HG03196 (cell line): ENCODE results near the gene SLC6A9.

Source experiments
- ATAC-seq: cut with Tn5 transposase; IDR thresholded peaks from one replicate; pipeline ENCODE4 v1.9.1; 2021; ENCODE audit not compliant: unreplicated experiment

Gene SLC6A9

DNA sequence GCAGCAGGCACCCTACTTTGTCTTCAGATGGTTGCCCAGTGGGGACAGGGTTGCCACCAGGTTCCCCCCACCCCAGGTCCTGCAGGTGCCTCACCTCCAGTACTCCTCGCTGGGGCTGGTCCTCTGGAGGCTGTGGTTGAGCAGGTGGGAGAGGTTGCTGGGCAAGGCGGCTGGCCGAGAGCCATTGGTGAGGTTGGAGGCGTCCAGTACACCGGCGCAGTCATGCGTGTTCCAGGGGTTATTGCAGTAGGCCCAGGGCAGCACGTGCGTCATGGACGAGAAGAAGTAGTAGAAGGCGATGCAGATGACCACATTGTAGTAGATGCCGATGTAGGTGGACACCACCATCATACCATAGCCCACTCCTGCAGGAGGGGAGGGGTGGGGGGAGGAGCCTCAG lies 23.0 kb downstream of the SLC6A9 start:
- no peak for ATAC-seq

DNA sequence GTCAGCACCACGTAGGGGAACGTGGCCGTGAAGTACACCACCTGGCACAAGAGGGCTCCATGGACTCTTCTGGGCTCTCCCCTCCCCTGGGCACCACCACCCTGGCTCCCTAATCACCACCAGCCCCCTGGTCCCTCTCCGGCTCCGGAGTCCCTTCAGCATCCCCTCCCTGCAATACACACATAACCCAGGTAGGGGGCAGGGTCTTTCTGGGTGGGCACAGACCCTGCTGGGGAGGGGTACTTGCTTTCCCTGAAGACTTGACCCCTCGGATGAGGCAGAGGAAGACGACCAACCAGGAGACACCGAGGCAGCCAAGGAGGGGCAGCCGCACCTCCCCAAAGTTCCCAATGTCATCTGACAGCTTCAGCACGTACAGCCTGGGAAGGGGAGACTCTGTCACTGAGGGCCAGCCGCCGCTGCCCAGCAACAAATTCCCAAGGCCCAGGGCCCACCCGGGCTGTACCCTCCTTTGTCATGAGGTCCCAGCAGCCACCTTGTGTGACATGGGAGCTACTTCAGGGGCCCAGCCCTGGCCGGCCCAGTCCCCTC lies 28.6 kb downstream of the SLC6A9 start:
- no peak for ATAC-seq

DNA sequence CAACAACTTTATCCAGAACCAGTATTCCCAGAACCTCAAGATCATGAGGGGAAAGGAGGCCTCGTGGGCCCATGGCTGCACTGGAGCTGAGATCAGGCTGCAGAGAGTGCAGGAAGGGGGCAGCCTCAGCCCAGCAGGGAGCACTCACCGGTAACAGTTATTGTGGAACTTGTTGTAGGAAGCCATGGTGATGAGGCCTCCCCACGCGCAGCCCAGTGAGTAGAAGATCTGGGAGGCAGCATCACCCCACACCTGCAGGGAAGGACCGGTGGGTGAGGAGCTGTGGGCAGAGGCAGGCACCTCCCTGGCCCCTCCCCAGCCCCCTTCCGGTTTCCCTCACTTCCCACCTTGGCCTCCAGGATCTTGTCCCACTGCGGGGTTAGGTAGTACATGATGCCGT lies 29.1 kb downstream of the SLC6A9 start:
- no peak for ATAC-seq

- ATAC-seq, result no peak
Observed at GRCh38 chr1:44000122-44000665, 31.1 kb downstream of the SLC6A9 start.

DNA sequence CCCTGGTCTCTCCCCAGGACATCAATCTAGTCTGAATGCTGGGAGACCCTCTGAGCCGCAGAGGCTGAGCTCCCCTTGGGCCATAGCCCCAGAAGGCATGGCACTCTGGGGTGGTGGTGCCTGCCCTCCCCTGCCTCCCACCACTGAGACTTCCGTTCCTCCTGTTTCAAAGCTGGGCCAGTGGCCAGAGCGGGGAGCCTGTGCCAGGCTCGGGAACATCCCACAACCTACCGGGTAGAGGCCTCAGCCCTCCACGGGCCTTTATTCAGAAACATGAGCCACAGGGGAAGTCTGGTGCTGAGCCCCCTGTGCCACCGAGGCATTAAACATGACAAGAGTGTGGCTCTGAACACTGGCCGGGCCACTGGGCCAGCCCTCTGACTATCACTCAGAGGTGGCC lies 31.8 kb downstream of the SLC6A9 start:
- ATAC-seq, result no peak

GRCh38 chr1:43998000-43998378 lies 33.3 kb downstream of the SLC6A9 start:
- no peak for ATAC-seq

DNA sequence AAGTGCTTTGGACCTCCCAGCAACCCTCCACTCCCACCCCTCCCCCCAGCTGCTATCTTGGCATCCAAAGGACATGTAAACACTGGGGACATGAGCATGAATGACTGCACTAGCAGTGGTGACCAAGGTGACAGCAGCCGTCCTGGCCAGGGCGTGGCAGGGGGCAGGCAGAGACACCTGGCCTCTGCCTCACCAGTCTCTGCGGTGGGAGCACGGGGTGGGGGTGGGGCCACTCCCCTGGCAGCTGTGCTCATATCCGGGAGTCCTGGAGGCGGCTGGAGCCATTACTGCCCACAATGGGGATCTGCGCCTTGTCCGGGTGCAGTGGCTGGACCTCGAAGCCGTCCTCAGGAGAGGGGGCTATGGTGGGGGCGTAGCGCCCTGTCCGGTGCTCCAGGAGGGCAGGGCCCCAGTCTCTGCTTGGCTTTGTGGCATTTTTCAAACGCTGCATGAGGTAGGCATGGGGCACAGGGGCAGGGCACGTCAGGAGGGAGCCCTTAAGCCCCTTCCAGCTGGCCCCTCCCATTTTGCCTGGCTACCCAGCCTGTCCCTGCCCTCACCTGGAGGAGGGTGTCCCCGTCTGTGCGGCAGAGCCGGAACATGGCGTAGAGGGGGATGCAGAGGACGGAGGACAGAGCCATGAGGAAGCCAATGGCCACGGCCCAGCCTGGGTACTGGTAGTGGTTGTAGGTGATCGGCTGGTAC lies 33.8 kb downstream of the SLC6A9 start:
- ATAC-seq, result no peak

DNA sequence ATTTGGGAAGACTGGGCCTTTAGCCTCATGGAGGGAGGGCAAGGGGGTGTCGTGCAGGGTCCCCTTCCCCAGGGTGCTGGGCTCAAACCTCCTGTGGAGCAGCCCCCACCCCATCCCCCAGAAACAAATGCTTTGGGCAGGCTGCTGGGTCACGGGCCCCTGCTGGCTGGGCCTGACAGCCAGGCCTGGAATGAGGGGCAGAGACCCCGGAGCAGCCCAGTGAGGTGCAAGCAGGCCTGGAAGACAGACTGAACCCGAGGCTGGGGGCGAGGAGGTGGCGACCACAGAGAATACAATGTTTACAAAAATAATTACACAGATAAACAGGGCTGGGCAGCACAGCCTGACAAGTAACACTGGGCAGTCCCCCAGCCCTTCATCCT lies 34.5 kb downstream of the SLC6A9 start:
- ATAC-seq, result no peak

- ATAC-seq, result no peak
Observed at GRCh38 chr1:43995984-43996732, 35.1 kb downstream of the SLC6A9 start.

- ATAC-seq, result no peak
Observed at GRCh38 chr1:43994794-43995790, 36.2 kb downstream of the SLC6A9 start.

- no peak for ATAC-seq
Observed at GRCh38 chr1:43994071-43994470, 37.2 kb downstream of the SLC6A9 start.

GRCh38 chr1:43993206-43993914 lies 37.9 kb downstream of the SLC6A9 start:
- ATAC-seq, result no peak

DNA sequence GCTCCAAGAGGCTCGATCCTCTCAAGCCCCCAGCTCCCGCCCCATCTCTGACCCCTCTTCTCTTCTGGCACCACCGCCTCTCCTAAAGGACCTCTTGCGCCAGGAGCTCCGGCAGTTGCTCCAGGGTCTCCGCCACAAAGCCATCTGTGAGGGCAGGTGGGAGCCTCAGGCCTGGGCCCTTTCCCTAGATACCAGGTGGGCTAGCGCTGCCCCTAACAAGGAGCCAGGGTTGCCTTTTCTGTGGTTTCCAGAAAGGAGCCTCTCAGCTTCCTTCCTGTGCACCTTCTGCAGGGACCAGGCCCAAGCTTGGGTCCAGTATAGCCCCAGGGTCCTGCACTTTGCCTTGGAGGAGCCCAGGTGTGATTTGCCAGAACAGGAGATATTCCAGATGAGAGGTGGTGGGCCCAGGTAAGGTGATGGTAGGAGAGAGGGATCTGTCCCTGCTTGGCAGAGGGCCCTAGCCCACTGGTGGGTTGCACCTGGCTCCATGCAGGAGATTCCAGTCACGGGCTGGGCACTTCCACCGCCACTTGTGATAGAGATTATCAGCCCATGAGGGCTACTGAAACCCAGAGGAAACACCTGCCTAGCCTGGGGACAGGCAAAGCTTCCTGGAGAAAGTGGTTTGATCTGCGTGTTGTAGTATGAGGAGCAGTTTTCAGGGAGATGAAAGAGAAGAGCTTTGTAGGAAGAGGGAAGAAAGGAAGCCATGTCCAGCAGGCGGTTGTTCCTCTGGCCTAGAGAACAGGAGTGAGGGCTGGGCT lies 38.8 kb downstream of the SLC6A9 start:
- ATAC-seq, result no peak

GRCh38 chr1:43991476-43992231 lies 39.6 kb downstream of the SLC6A9 start, which contains the start of gene CCDC24:
TSS of gene CCDC24 (plus strand) at chr1:43991599. CDS start at chr1:43991879, 280 bp downstream.
- peak; percentile 51 for ATAC-seq

- ATAC-seq, result no peak
Observed at GRCh38 chr1:43991200-43991475, 40.1 kb downstream of the SLC6A9 start.

- no peak for ATAC-seq
Observed at GRCh38 chr1:43990271-43991199, 40.7 kb downstream of the SLC6A9 start.

- ATAC-seq, result no peak
Observed at GRCh38 chr1:43987159-43987902, 43.9 kb downstream of the SLC6A9 start.
